GM23248 (cell line): ENCODE results near the gene SSPN.

ENCODE experiments used
- EZH2 ChIP-seq: fragments of 200-600 bp; sonication (generic); IDR thresholded peaks from 2 replicates; pipeline ENCODE4 v1.6.1; 2018; ENCODE audit warnings: antibody characterized with exemption, mild to moderate bottlenecking; ENCODE audit not compliant: insufficient read depth, poor library complexity, severe bottlenecking
- EZH2phosphoT487 ChIP-seq: fragments of 200-600 bp; sonication (generic); IDR thresholded peaks from 2 replicates; pipeline ENCODE4 v1.6.1; 2018; ENCODE audit warnings: antibody characterized with exemption, moderate library complexity, mild to moderate bottlenecking, low read depth; ENCODE audit not compliant: insufficient read depth

GRCh38 chr12:26244503-26244902 is 49.1 kb downstream of the SSPN start:
- TF ChIP-seq EZH2 (no peak), EZH2phosphoT487 (no peak)
